Measurements from ENCODE around the gene ERCC6.

The ERCC6 gene

DNA sequence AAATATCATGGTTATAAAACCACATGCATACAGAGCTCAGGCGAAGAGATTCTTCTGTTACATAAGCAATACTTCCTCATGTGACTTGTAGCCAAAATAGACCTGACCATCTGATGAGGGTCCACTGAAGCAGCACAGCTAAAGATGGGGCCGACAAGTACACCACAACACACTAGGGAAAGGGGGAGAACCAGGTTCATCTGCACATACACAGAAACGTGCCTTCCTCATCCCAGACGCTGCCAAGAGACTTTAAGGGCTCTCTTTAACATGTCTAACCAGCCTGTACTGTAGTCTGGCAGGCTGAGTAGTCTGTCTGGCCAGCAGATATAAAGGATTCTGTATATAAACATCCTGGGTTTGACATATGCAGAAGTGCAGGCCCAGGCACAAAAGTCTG lies 30.3 kb downstream of the ERCC6 start:
- no peak for DNase-seq

GRCh38 chr10:49508249-49508648 lies 30.7 kb downstream of the ERCC6 start:
- no peak for DNase-seq

GRCh38 chr10:49505589-49505988 lies 33.3 kb downstream of the ERCC6 start:
- DNase-seq, result no peak

GRCh38 chr10:49505076-49505475 lies 33.8 kb downstream of the ERCC6 start:
- DNase-seq, result no peak

- DNase-seq, result no peak
Measured at GRCh38 chr10:49504528-49504927, 34.4 kb downstream of the ERCC6 start.

- DNase-seq, result no peak
Measured at GRCh38 chr10:49502358-49502757, 36.6 kb downstream of the ERCC6 start.

DNA sequence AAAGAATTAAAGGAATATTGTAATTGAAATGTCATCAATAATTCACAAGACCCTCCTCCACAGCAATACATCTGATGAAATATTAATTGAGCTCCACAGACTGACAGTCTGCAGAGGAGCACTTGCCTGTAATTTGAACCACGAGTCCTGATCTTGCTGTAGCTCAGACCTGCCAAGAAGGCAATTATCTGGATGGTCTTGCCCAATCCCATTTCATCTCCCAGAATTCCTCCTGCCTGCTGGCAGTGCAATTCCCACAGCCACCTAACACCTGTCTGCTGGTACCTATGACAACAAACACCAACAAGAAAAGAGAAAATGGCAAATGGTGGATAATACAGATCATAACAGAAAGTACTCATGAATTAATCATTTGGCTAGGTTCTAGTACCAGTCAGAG lies 38.5 kb downstream of the ERCC6 start:
- no peak for DNase-seq

GRCh38 chr10:49499305-49499851 lies 39.5 kb downstream of the ERCC6 start:
- no peak for DNase-seq

- no peak for DNase-seq
Measured at GRCh38 chr10:49498425-49498824, 40.5 kb downstream of the ERCC6 start.

- DNase-seq, result no peak
Measured at GRCh38 chr10:49497358-49497757, 41.6 kb downstream of the ERCC6 start.

GRCh38 chr10:49488056-49488717 lies 50.7 kb downstream of the ERCC6 start:
- DNase-seq, result no peak

- no peak for DNase-seq
Measured at GRCh38 chr10:49486738-49487137, 52.2 kb downstream of the ERCC6 start.

- DNase-seq, result no peak
Measured at GRCh38 chr10:49486009-49486408, 52.9 kb downstream of the ERCC6 start.

DNA sequence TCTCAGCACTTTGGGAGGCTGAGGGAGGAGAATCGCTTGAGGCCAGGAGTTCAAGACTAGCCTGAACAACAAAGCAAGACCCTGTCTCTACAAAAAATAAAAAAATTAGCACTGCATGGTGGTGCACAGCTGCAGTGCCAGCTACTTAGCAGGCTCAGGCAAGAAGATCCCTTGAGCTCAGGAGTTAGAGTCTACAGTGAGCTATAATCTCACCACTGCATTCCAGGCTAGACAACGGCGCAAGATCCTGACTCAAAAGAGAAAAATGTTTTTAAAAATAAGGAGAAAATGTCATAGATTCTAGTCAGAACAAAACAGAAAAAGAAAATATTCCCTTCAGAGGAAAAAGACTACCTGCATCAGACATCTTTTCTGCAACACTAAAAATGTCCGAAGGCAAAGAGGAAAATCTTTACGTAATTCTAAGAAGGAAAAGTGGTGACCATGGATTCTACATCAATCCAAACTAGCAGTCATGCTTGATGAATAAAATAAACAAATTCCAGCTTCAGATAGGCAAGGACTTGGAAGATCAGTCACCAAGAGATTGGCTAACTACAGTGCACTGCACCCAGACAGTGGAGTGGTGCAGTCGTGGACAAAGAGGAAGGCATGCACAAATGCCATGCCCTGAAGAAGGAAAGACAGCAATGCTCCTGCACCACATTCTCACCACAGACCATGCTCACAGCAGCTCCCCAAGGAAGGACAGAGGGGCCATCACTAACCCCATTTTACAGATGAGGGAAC lies 54.3 kb downstream of the ERCC6 start:
- DNase-seq, result no peak

DNA sequence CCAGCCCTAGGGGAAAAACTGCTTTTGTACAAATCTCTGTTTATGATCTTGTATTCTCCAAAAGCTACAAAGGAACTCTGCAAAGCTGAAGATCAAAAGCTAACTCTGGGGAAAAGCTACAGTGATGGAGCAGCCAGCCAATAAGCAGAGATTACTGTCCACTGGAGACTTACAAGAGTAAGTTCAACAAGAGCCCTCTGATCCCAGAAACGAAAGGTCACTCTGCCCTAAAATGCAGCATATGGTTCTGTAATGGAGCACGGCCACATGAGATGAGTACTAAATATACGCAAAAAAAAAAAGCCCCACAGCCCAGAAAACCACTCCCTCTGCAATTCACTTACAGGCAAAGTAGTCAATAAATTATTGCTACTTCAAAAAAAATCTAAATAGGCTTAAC lies 60.1 kb downstream of the ERCC6 start:
- no peak for DNase-seq

GRCh38 chr10:49474901-49475300 lies 64.0 kb downstream of the ERCC6 start:
- no peak for DNase-seq

GRCh38 chr10:49471532-49471931 lies 67.4 kb downstream of the ERCC6 start:
- no peak for DNase-seq

- no peak for DNase-seq
Measured at GRCh38 chr10:49465736-49466135, 73.2 kb downstream of the ERCC6 start.

All from OCI-M1 (cell line).